Measurements from ENCODE around the gene C1QTNF5.
A peak's percentile ranks its signal among the peaks of the same experiment; 100 is the strongest.

Gene C1QTNF5

DNA sequence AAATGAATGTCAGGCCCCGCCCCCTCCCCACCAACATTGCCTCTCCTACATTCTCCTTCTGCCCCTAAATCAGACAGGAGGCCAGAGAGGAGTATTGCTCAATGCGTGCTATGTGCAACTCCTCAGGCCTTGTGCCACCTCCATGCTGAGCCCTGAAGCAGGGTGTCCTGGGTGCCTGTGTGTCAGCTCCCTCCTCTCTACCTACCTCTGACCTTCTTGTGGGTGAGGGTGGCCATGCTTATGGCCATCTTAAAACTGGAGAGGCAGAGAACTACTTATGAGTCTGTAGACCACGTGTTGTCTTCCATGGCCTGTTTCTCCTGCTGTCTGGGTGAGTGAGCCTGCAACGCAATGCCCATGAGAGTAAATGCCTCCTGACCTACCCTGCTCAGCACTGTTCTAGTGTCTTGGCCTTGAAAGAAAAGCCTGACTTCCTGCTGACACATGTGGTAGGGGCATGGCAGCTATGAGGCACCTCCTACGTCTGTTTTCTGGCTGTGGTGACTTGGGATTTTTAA, 34.3 kb downstream of the C1QTNF5 start:
- no peak overlapping the region for H3K4me3 ChIP-seq (ENCODE audit: low read depth in 1 of 2, low read length in 2 of 2)
- H3K27me3 ChIP-seq (ENCODE audit: low read depth, low read length) = no peaks in the 10 kb centered on the region
- no peak overlapping the region for H3K27ac ChIP-seq (ENCODE audit: low read length)
- H3K36me3 ChIP-seq (ENCODE audit: control insufficient read depth in 1 of 2, insufficient read depth in 2 of 2, low read length in 2 of 2) = peaks cover 28 to 64% of the 10 kb centered on the region in 2 donors
- H3K9me3 ChIP-seq (ENCODE audit: control insufficient read depth in 1 of 2, low read length in 2 of 2) = no peaks in the 10 kb centered on the region
- H3K4me1 ChIP-seq (ENCODE audit: control insufficient read depth in 1 of 2, insufficient read depth in 2 of 2, low read length in 2 of 2) = peaks cover 0 to 7% of the 10 kb centered on the region in 2 donors

DNA sequence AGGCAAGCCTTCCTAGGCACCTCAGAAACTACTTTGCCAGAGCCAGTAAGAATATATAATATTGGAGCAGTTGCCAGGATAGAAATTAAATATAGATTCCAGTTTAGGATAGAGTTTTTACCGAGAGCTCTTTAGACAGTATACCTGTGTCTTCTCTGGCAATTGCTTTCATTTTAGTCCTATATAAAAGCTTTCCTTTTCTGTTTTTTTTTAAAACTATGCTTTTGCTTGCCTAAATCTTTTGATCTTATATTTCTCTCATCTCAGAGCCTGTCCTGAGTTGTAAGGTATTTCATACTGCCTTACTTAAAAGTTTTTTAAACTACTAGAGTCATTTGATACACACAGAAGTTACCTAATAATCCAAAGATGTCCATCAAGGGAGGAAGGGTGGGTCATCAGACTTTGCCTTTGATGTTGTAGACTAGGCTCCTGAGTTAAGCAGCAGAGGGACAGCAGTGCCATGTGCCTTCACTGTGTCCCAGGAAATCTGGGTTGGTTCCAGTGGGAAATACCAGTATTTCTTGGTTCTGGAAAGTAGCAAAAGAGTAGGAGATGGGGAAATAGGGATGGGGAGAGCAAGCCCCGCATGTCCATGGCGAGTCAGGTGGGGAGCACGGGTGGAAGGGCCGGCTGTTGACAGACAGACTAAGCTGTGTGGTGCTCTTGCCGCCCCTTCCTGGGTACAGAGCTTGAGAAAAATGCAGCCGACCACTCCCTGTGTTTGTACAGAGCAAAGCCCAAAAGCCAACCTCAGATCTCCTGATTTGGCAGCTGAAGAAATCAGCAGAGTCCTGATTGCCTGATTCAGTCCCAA, 34.9 kb downstream of the C1QTNF5 start:
- Histone ChIP-seq H3K27ac (ENCODE audit: low read length) (no peak overlapping the region), H3K9me3 (ENCODE audit: control insufficient read depth in 1 of 2, low read length in 2 of 2) (no peaks in the 10 kb centered on the region), H3K4me1 (ENCODE audit: control insufficient read depth in 1 of 2, insufficient read depth in 2 of 2, low read length in 2 of 2) (peaks cover 0 to 11% of the 10 kb centered on the region in 2 donors), H3K4me3 (ENCODE audit: low read depth in 1 of 2, low read length in 2 of 2) (no peak overlapping the region), H3K36me3 (ENCODE audit: control insufficient read depth in 1 of 2, insufficient read depth in 2 of 2, low read length in 2 of 2) (peaks cover 34 to 57% of the 10 kb centered on the region in 2 donors), H3K27me3 (ENCODE audit: low read depth, low read length) (no peaks in the 10 kb centered on the region)

DNA sequence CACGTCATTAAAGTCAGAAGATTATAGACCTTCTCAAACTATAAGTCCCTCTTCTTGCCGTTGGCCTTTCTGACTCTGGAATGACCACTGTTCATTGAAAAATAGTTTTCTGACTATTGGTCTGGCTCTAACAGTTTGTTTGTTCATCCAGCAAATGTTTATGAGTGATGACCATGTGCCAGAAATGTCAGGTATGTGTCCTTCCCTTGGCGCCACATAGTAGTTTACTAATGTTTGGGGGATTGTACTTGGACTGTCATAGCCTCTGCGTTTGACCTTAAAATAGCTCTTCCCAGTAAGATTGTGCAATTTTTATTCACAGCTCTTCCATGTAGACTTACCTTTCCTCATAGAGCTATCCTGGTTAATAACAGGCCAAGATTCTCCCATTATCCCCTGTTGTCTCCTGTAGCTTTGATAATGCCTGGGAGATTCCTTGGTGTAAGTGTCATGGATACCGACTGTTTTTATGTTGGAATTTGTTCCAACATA, 37.4 kb downstream of the C1QTNF5 start:
- peaks cover 55 to 57% of the 10 kb centered on the region in 2 donors for H3K36me3 ChIP-seq (ENCODE audit: control insufficient read depth in 1 of 2, insufficient read depth in 2 of 2, low read length in 2 of 2)
- peaks cover 0 to 35% of the 10 kb centered on the region in 2 donors for H3K4me1 ChIP-seq (ENCODE audit: control insufficient read depth in 1 of 2, insufficient read depth in 2 of 2, low read length in 2 of 2)
- H3K27me3 ChIP-seq (ENCODE audit: low read depth, low read length) = no peaks in the 10 kb centered on the region
- H3K4me3 ChIP-seq (ENCODE audit: low read depth in 1 of 2, low read length in 2 of 2) = no peak overlapping the region
- H3K9me3 ChIP-seq (ENCODE audit: control insufficient read depth in 1 of 2, low read length in 2 of 2) = no peaks in the 10 kb centered on the region
- no peak overlapping the region for H3K27ac ChIP-seq (ENCODE audit: low read length)

DNA sequence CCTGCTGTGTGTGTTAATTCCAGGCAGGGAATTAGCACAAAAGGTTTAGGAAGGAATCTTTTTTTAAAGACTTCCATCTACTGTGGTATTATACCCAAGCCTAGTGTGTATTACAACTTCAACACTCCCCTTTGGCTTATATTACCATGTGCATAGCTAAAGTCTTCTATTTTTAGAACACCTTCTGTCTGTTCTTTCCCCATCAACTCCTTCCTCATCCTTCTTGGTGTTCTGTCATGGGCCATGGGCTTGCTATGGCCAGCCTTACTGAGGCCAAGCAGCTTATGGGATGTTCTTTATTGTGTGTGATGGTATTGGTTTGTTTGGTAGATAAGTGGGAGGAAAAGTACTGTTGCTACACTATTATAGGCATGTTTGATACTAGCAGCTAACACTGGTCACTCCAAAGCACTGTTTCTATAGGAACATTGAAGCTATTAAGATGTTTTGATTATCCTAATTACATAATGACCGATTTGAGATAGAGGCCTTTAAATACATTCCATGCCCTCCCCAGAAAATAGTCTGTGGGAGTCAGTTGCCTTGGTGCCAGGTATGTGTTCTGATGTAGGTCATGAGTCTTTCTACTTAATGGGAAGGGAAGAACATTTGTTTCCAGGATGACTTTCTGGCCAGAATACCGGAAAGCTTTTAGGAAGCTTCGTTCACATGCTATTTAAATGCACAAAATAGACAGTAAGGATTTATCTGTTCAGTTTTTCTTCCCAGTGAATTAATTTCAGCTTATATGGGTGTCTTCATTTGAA, 40.3 kb downstream of the C1QTNF5 start:
- H3K36me3 ChIP-seq (ENCODE audit: control insufficient read depth in 1 of 2, insufficient read depth in 2 of 2, low read length in 2 of 2) = peaks cover 62 to 73% of the 10 kb centered on the region in 2 donors

DNA sequence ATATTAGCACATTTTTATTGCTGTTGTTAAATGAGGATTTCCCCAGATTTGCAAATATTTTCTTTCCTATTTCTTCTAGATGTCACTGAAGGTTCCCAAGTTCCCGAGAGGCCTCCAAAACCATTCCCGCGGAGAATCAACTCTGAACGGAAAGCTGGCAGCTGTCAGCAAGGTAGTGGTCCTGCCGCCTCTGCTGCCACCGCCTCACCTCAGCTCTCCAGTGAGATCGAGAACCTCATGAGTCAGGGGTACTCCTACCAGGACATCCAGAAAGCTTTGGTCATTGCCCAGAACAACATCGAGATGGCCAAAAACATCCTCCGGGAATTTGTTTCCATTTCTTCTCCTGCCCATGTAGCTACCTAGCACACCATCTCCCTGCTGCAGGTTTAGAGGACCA, 41.3 kb downstream of the C1QTNF5 start:
- H3K27ac ChIP-seq (ENCODE audit: low read length) = no peak overlapping the region
- peaks cover 0 to 37% of the 10 kb centered on the region in 2 donors for H3K4me1 ChIP-seq (ENCODE audit: control insufficient read depth in 1 of 2, insufficient read depth in 2 of 2, low read length in 2 of 2)
- no peak overlapping the region for H3K4me3 ChIP-seq (ENCODE audit: low read depth in 1 of 2, low read length in 2 of 2)
- no peaks in the 10 kb centered on the region for H3K27me3 ChIP-seq (ENCODE audit: low read depth, low read length)
- H3K36me3 ChIP-seq (ENCODE audit: control insufficient read depth in 1 of 2, insufficient read depth in 2 of 2, low read length in 2 of 2) = peaks cover 57 to 73% of the 10 kb centered on the region in 2 donors
- H3K9me3 ChIP-seq (ENCODE audit: control insufficient read depth in 1 of 2, low read length in 2 of 2) = no peaks in the 10 kb centered on the region

More for the DNA sequence above, 40.3 kb downstream of the C1QTNF5 start:
- H3K27me3 ChIP-seq (ENCODE audit: low read depth, low read length) = no peaks in the 10 kb centered on the region
- no peaks in the 10 kb centered on the region for H3K9me3 ChIP-seq (ENCODE audit: control insufficient read depth in 1 of 2, low read length in 2 of 2)
- no peak overlapping the region for H3K4me3 ChIP-seq (ENCODE audit: low read depth in 1 of 2, low read length in 2 of 2)
- peak overlapping the region; percentile 3 for H3K27ac ChIP-seq (ENCODE audit: low read length)
- peaks cover 0 to 37% of the 10 kb centered on the region in 2 donors for H3K4me1 ChIP-seq (ENCODE audit: control insufficient read depth in 1 of 2, insufficient read depth in 2 of 2, low read length in 2 of 2)

DNA sequence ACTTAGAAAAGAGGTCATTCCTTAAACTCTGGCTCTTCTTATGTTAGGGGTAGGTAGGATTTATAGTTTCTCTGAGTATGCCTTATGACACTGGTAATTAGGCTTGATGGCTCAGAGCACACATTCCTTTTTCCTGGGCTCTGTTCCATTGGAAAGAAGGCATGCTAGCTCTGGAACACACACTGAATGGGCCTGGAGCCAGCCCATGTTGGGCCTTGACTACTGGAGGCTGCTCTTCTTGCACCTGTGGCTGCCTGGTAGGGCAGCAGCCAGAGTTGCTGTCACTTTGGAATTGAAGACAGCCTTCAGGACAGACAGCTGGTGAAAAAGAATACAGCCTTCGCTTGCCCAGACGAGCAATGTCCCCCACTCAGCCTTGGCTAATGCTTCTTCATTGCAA, 42.0 kb downstream of the C1QTNF5 start:
- Histone ChIP-seq H3K4me3 (ENCODE audit: low read depth in 1 of 2, low read length in 2 of 2) (no peak overlapping the region), H3K27ac (ENCODE audit: low read length) (peak overlapping the region; percentile 35), H3K9me3 (ENCODE audit: control insufficient read depth in 1 of 2, low read length in 2 of 2) (no peaks in the 10 kb centered on the region), H3K27me3 (ENCODE audit: low read depth, low read length) (no peaks in the 10 kb centered on the region), H3K36me3 (ENCODE audit: control insufficient read depth in 1 of 2, insufficient read depth in 2 of 2, low read length in 2 of 2) (peaks cover 53 to 67% of the 10 kb centered on the region in 2 donors), H3K4me1 (ENCODE audit: control insufficient read depth in 1 of 2, insufficient read depth in 2 of 2, low read length in 2 of 2) (peaks cover 0 to 37% of the 10 kb centered on the region in 2 donors)

DNA sequence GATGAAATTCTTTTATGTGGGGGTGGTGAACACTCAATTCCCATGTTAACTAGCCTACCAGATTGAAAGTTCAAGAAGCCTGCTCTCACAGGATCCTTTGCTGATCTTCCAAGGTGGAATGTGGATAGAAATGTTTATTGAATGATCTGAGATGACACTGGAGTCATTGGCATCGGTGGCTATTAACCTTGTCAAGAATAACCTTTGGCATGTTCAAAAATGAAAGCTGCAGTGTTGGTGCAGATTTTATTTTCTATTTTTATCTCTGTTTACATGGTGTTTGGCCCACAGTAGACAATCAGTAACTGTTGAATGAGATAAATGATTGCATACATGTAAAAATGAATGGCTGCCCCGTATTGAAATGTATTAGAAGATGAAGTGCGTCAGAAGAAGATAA, 42.7 kb downstream of the C1QTNF5 start:
- Histone ChIP-seq H3K36me3 (ENCODE audit: control insufficient read depth in 1 of 2, insufficient read depth in 2 of 2, low read length in 2 of 2) (peaks cover 46 to 59% of the 10 kb centered on the region in 2 donors), H3K9me3 (ENCODE audit: control insufficient read depth in 1 of 2, low read length in 2 of 2) (no peaks in the 10 kb centered on the region), H3K27ac (ENCODE audit: low read length) (no peak overlapping the region), H3K4me3 (ENCODE audit: low read depth in 1 of 2, low read length in 2 of 2) (no peak overlapping the region), H3K27me3 (ENCODE audit: low read depth, low read length) (no peaks in the 10 kb centered on the region), H3K4me1 (ENCODE audit: control insufficient read depth in 1 of 2, insufficient read depth in 2 of 2, low read length in 2 of 2) (peaks cover 0 to 37% of the 10 kb centered on the region in 2 donors)

DNA sequence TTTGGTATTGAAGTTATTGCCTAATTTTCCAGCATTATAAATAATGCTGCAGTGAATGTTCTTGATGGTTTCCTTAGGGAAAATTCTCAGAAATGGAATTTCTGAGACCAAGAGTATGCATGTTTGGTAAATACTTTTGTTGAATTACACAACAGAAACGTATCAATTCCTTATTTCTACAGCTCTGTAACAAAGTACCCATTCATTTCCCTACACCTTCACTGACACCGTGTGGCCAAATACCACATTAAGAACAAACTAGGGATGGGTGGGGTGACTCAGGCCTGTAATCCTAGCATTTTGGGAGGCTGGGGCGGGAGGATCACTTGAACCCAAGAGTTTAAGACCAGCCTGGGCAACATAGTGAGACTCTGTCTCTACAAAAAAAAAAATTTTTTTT, 45.5 kb downstream of the C1QTNF5 start:
- Histone ChIP-seq H3K27me3 (ENCODE audit: low read depth, low read length) (no peaks in the 10 kb centered on the region), H3K9me3 (ENCODE audit: control insufficient read depth in 1 of 2, low read length in 2 of 2) (peaks cover 0 to 7% of the 10 kb centered on the region in 2 donors), H3K36me3 (ENCODE audit: control insufficient read depth in 1 of 2, insufficient read depth in 2 of 2, low read length in 2 of 2) (peaks cover 34 to 39% of the 10 kb centered on the region in 2 donors)

DNA sequence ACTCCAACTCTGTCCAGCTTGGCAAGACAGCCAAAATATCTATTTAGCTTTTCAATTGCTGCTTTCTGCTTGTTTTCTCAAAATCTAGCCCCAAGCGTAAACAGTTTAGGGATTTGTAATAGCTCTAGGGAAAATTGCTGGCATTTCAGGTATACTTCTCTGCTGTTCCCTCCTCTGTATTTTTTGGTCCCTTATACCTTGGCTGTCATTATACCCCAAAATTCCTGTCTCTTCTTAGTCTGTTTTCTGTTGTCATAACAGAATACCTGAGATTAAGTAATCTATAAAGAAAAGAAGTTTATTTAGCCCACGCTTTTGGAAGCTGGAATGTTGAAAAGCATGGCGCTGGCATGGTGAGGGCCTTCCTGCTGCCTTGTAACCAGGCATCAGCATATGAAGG, 47.2 kb downstream of the C1QTNF5 start:
- Histone ChIP-seq H3K27ac (ENCODE audit: low read length) (no peak overlapping the region), H3K4me1 (ENCODE audit: control insufficient read depth in 1 of 2, insufficient read depth in 2 of 2, low read length in 2 of 2) (peaks cover 0 to 11% of the 10 kb centered on the region in 2 donors), H3K9me3 (ENCODE audit: control insufficient read depth in 1 of 2, low read length in 2 of 2) (peaks cover 0 to 7% of the 10 kb centered on the region in 2 donors), H3K36me3 (ENCODE audit: control insufficient read depth in 1 of 2, insufficient read depth in 2 of 2, low read length in 2 of 2) (peaks cover 19 to 29% of the 10 kb centered on the region in 2 donors), H3K4me3 (ENCODE audit: low read depth in 1 of 2, low read length in 2 of 2) (no peak overlapping the region), H3K27me3 (ENCODE audit: low read depth, low read length) (no peaks in the 10 kb centered on the region)

More for the DNA sequence above, 45.5 kb downstream of the C1QTNF5 start:
- H3K4me1 ChIP-seq (ENCODE audit: control insufficient read depth in 1 of 2, insufficient read depth in 2 of 2, low read length in 2 of 2) = peaks cover 0 to 28% of the 10 kb centered on the region in 2 donors
- H3K4me3 ChIP-seq (ENCODE audit: low read depth in 1 of 2, low read length in 2 of 2) = no peak overlapping the region
- no peak overlapping the region for H3K27ac ChIP-seq (ENCODE audit: low read length)

DNA sequence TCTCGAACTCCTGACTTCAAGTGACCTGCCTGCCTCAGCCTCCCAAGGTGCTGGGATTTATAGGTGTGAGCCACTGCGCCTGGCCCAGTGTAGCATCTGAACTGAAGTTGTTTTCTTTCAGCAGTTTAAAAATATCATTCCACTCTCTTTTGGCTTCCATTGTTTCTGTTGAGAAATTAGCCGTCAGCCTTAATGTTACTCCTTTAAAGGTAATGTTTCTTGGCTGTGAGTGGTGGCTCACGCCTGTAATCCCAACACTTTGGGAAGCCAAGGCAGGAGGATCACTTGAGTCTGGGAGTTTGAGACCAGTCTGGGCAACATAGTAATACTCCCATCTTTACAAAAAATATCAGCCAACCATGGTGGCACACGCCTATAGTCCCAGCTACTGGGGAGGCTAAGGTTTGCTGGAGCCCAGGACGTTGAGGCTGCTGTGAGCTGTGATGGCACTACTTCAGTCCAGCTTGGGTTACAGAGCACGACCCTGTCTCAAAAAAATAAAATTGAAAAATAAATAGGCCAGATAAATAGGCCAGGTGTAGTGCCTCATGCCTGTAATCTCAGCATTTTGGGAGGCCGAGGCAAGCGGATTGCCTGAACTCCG, 49.7 kb downstream of the C1QTNF5 start:
- H3K9me3 ChIP-seq (ENCODE audit: control insufficient read depth in 1 of 2, low read length in 2 of 2) = peaks cover 0 to 7% of the 10 kb centered on the region in 2 donors
- no peaks in the 10 kb centered on the region for H3K4me1 ChIP-seq (ENCODE audit: control insufficient read depth in 1 of 2, insufficient read depth in 2 of 2, low read length in 2 of 2)
- no peak overlapping the region for H3K27ac ChIP-seq (ENCODE audit: low read length)
- H3K36me3 ChIP-seq (ENCODE audit: control insufficient read depth in 1 of 2, insufficient read depth in 2 of 2, low read length in 2 of 2) = peaks cover 6 to 31% of the 10 kb centered on the region in 2 donors
- no peak overlapping the region for H3K4me3 ChIP-seq (ENCODE audit: low read depth in 1 of 2, low read length in 2 of 2)
- no peaks in the 10 kb centered on the region for H3K27me3 ChIP-seq (ENCODE audit: low read depth, low read length)
